Ovary (tissue), 9 donors: ENCODE data around the gene GORASP1. TPM values are rescaled to one million over a fixed set of nuclear protein-coding genes. Genes with fewer than 3 reads are reported as not detected.

Source experiments
- DNase-seq, 5 donors: peaks; one replicate each; pipeline ENCODE4 v3.0.0-alpha.2; 2019 to 2020
- H3K27ac ChIP-seq, 2 donors: fragments of 200-600 bp; one replicate each; pipeline versions ENCODE4 v1.5.1 to v1.8.0; 2019 to 2022
- H3K27me3 ChIP-seq: fragments of 200-600 bp; one replicate; pipeline ENCODE4 v1.8.0; 2022
- H3K36me3 ChIP-seq: fragments of 200-600 bp; sonication (generic); one replicate; pipeline ENCODE4 v1.5.1; 2019
- H3K4me1 ChIP-seq: one replicate; pipeline ENCODE4 v1.8.1; 2013; ENCODE audit warnings: mild to moderate bottlenecking, moderate library complexity; ENCODE audit not compliant: insufficient read depth
- H3K4me3 ChIP-seq: fragments of 200-600 bp; sonication (generic); one replicate; pipeline ENCODE4 v1.5.1; 2017
- H3K9me3 ChIP-seq, 2 donors: fragments of 200-600 bp in 1 of 2; sonication (generic) in 1 of 2; one replicate each; pipeline versions ENCODE4 v1.5.1 to v1.8.1; 2013 to 2019; ENCODE audit warnings: mild to moderate bottlenecking in 1 of 2, moderate library complexity in 1 of 2
- CTCF ChIP-seq, 3 donors: fragments of 450-650 bp in 2 of 3; fragments of 200-600 bp in 1 of 3; IDR thresholded peaks; one replicate each; pipeline versions ENCODE4 v1.5.1 to v1.8.0; 2016 to 2022; ENCODE audit warnings: antibody characterized with exemption in 3 of 3, mild to moderate bottlenecking in 1 of 3
- EP300 ChIP-seq: sonication (generic); formaldehyde crosslinking; IDR thresholded peaks from one replicate; pipeline ENCODE4 v1.6.1; 2017; ENCODE audit warnings: antibody characterized with exemption
- POLR2A ChIP-seq: fragments of 450-650 bp; IDR thresholded peaks from one replicate; pipeline ENCODE4 v1.6.1; 2017; ENCODE audit warnings: antibody characterized with exemption, mild to moderate bottlenecking, moderate library complexity
- WGBS, 3 donors: extraction: QIAGEN DNeasy Blood & Tissue Kit in 1 of 3; methylation state at CpG; one replicate each; pipeline versions ENCODE4 v1.1.5 to v1.1.7; 2013 to 2017; 5-methylcytosine and 5-hydroxymethylcytosine counted together
- intact Hi-C, 4 donors: fragments of 100-400 bp; cut with DNase I; formaldehyde crosslinking; loops; one replicate each; pipeline versions ENCODE4 v1.11.0 to v1.15.1; 2022 to 2023
- polyA plus RNA-seq, 2 donors: library from polyadenylated mRNA; stranded (reverse); fragments of 200-250 nt in 1 of 2; fragments of 350-450 nt in 1 of 2; fragmentation: Illumina TruSeq in 1 of 2; extraction: RNeasy Lipid Tissue Mini Kit (QIAGEN cat#74804) in 1 of 2; gene quantifications; one replicate each; pipeline ENCODE4 v1.2.3, GENCODE V29; 2013 to 2014
- total RNA-seq, 7 donors: library from RNA; depleted of rRNA in 2 of 7; stranded (reverse); fragments of >200 nt in 2 of 7; fragmentation: NEBNext Ultra II Directional in 3 of 7; extraction: Animal tissue kit (Norgen Biotek cat#: 25700) in 3 of 7; gene quantifications; one replicate each; pipeline versions ENCODE4 v1.1.0 to v1.2.4, GENCODE V29; 2016 to 2023
- donor health status: DM: no; HTN: no; CAD: no; lungs with moderate emphysema.
- donor health status: DM: no; HTN: no; CAD: no.
- donor health status: Bipolar disorder and iron deficiency.
- donor health status: DM: yes; HTN: yes; CAD: no.
- donor health status: DM: no; HTN: no; CAD: no.
- donor health status: DM: yes; HTN: yes; CAD: no.

The GORASP1 gene
- total and polyA plus RNA-seq, 9 donors, result 31.4 to 54.5 (median 47.5) TPM

- H3K27ac ChIP-seq, result no peak overlapping the region
These were observed 17.7 kb upstream of the GORASP1 start for GRCh38 chr3:39124876-39125840.

GRCh38 chr3:39122813-39123212 lies 15.4 kb upstream of the GORASP1 start:
- Histone ChIP-seq H3K9me3 (no peaks in the 10 kb centered on the region), H3K36me3 (no peaks in the 10 kb centered on the region), H3K4me3 (no peak overlapping the region), H3K27ac (no peak overlapping the region), H3K4me1 (no peaks in the 10 kb centered on the region), H3K27me3 (no peaks in the 10 kb centered on the region)
- TF ChIP-seq POLR2A (no peak), EP300 (no peak)
- DNase-seq, result no peak
- 88 to 90% (median 90%) methylated on average over 1 of the region's 1 CpG for WGBS, 3 donors
- intact Hi-C loops, result no loop called here

More at GRCh38 chr3:39124876-39125840, 17.7 kb upstream of the GORASP1 start:
- Histone ChIP-seq H3K36me3 (no peaks in the 10 kb centered on the region), H3K4me1 (no peaks in the 10 kb centered on the region), H3K27me3 (no peaks in the 10 kb centered on the region), H3K9me3 (no peaks in the 10 kb centered on the region), H3K4me3 (no peak overlapping the region)
- no peak for TF ChIP-seq EP300
- no peak for TF ChIP-seq POLR2A
- peak in 1 of 3 donors; percentile 18 for TF ChIP-seq CTCF (IDR thresholded peaks at IDR 0.05)
- WGBS, 3 donors, result 64 to 69% (median 66%) methylated on average over 5 of the region's 5 CpGs
- DNase-seq, result peak in 1 of 5 donors; percentile 24
- intact Hi-C loops, result loop anchor here in 3 of 4 donors (5.0 kb wide), 2 partner anchors 162 to 167 kb away; no protein-coding TSS in a partner anchor

GRCh38 chr3:39121621-39122020 lies 14.2 kb upstream of the GORASP1 start:
- 94 to 98% (median 97%) methylated on average over 2 of the region's 2 CpGs for WGBS, 3 donors

GRCh38 chr3:39118931-39119660 lies 11.7 kb upstream of the GORASP1 start:
- no peak for TF ChIP-seq POLR2A
- no peak for TF ChIP-seq CTCF (IDR thresholded peaks at IDR 0.05)
- no peak for TF ChIP-seq EP300
- intact Hi-C loops, result no loop called here
- no peaks in the 10 kb centered on the region for H3K36me3 ChIP-seq
- H3K27ac ChIP-seq, result no peak overlapping the region
- H3K4me3 ChIP-seq, result no peak overlapping the region
- H3K27me3 ChIP-seq, result no peaks in the 10 kb centered on the region
- DNase-seq, result no peak
- no peaks in the 10 kb centered on the region for H3K4me1 ChIP-seq
- no peaks in the 10 kb centered on the region for H3K9me3 ChIP-seq
- WGBS, 3 donors, result 76 to 84% (median 77%) methylated on average over 5 of the region's 5 CpGs

More at GRCh38 chr3:39121621-39122020, 14.2 kb upstream of the GORASP1 start:
- Histone ChIP-seq H3K9me3 (no peaks in the 10 kb centered on the region), H3K36me3 (no peaks in the 10 kb centered on the region), H3K4me1 (no peaks in the 10 kb centered on the region), H3K27me3 (no peaks in the 10 kb centered on the region), H3K4me3 (no peak overlapping the region), H3K27ac (no peak overlapping the region)
- TF ChIP-seq CTCF (IDR thresholded peaks at IDR 0.05), result no peak
- TF ChIP-seq POLR2A, result no peak
- no peak for TF ChIP-seq EP300
- intact Hi-C loops, result no loop called here
- no peak for DNase-seq
